Liver (tissue), 9 donors: ENCODE data around the gene GIPC2. TPM values are rescaled to one million over a fixed set of nuclear protein-coding genes. Genes with fewer than 3 reads are reported as not detected.

ENCODE experiments used
- DNase-seq: peaks from one replicate; pipeline ENCODE4 v3.0.0-alpha.2; 2017; ENCODE audit warnings: low spot score
- H3K27ac ChIP-seq, 2 donors: one replicate each; pipeline ENCODE4 v1.7.0; 2013; ENCODE audit warnings: inconsistent platforms in 2 of 2, low read length in 2 of 2, control low read depth in 1 of 2, low read depth in 1 of 2, mild to moderate bottlenecking in 1 of 2
- H3K27me3 ChIP-seq, 4 donors: one replicate each; pipeline versions ENCODE4 v1.6.1 to v1.7.0; 2013; ENCODE audit warnings: low read length in 3 of 4, inconsistent platforms in 1 of 4, mild to moderate bottlenecking in 1 of 4, moderate library complexity in 1 of 4; ENCODE audit not compliant: control insufficient read depth in 4 of 4, insufficient read depth in 4 of 4
- H3K36me3 ChIP-seq, 4 donors: one replicate each; pipeline versions ENCODE4 v1.6.1 to v1.7.0; 2013; ENCODE audit warnings: low read length in 3 of 4, mild to moderate bottlenecking in 3 of 4, low read depth in 1 of 4, moderate library complexity in 1 of 4; ENCODE audit not compliant: control insufficient read depth in 4 of 4, insufficient read depth in 3 of 4
- H3K4me1 ChIP-seq, 4 donors: one replicate each; pipeline versions ENCODE4 v1.6.1 to v1.7.0; 2013; ENCODE audit warnings: low read length in 3 of 4, mild to moderate bottlenecking in 3 of 4, moderate library complexity in 1 of 4; ENCODE audit not compliant: control insufficient read depth in 4 of 4, insufficient read depth in 4 of 4
- H3K4me3 ChIP-seq, 3 donors: one replicate each; pipeline versions ENCODE4 v1.6.1 to v1.7.0; 2013; ENCODE audit warnings: low read length in 3 of 3, control low read depth in 1 of 3, low read depth in 1 of 3, mild to moderate bottlenecking in 1 of 3
- H3K9ac ChIP-seq, 2 donors: one replicate each; pipeline ENCODE4 v1.7.0; 2013; ENCODE audit warnings: low read length in 2 of 2, mild to moderate bottlenecking in 2 of 2, moderate library complexity in 2 of 2, control low read depth in 1 of 2, low read depth in 1 of 2
- H3K9me3 ChIP-seq, 4 donors: one replicate each; pipeline versions ENCODE4 v1.6.1 to v1.7.0; 2013; ENCODE audit warnings: low read length in 3 of 4; ENCODE audit not compliant: control insufficient read depth in 4 of 4
- ATF3 ChIP-seq: IDR thresholded peaks from 2 replicates; pipeline ENCODE4 v1.6.1; 2016; ENCODE audit warnings: antibody characterized with exemption
- CTCF ChIP-seq: fragments of 150-350 bp; IDR thresholded peaks from 2 replicates; pipeline ENCODE4 v1.5.1; 2017; ENCODE audit warnings: improper control_type of control experiment, low read depth, low read length; ENCODE audit not compliant: missing input control
- EGR1 ChIP-seq, 2 donors: IDR thresholded peaks; 2 replicates each; pipeline ENCODE4 v1.6.1; 2016 to 2018; ENCODE audit warnings: antibody characterized with exemption in 2 of 2, low read depth in 2 of 2
- FOXA1 ChIP-seq: IDR thresholded peaks from 2 replicates; pipeline ENCODE4 v1.6.1; 2016; ENCODE audit warnings: antibody characterized with exemption
- FOXA2 ChIP-seq: IDR thresholded peaks from 2 replicates; pipeline ENCODE4 v1.6.1; 2016; ENCODE audit warnings: antibody characterized with exemption
- GABPA ChIP-seq, 2 donors: IDR thresholded peaks in 1 of 2; conservative IDR thresholded peaks in 1 of 2; 2 replicates each; pipeline ENCODE4 v1.6.1; 2016; ENCODE audit warnings: antibody characterized with exemption in 2 of 2, mild to moderate bottlenecking in 1 of 2, moderate library complexity in 1 of 2
- HNF4A ChIP-seq, 2 donors: conservative IDR thresholded peaks; 2 replicates each; pipeline ENCODE4 v1.6.1; 2016; ENCODE audit warnings: antibody characterized with exemption in 2 of 2, mild to moderate bottlenecking in 2 of 2
- HNF4G ChIP-seq: IDR thresholded peaks from 2 replicates; pipeline ENCODE4 v1.6.1; 2016; ENCODE audit warnings: antibody characterized with exemption
- JUND ChIP-seq, 2 donors: IDR thresholded peaks; 2 replicates each; pipeline ENCODE4 v1.6.1; 2016; ENCODE audit warnings: antibody characterized with exemption in 2 of 2
- NR2F2 ChIP-seq: IDR thresholded peaks from 2 replicates; pipeline ENCODE4 v1.6.1; 2016; ENCODE audit warnings: antibody characterized with exemption
- RAD21 ChIP-seq, 2 donors: IDR thresholded peaks; 2 replicates each; pipeline ENCODE4 v1.6.1; 2016; ENCODE audit warnings: antibody characterized with exemption in 2 of 2, mild to moderate bottlenecking in 2 of 2
- REST ChIP-seq: IDR thresholded peaks from 2 replicates; pipeline ENCODE4 v1.6.1; 2016; ENCODE audit warnings: antibody characterized with exemption, mild to moderate bottlenecking
- SP1 ChIP-seq: IDR thresholded peaks from 2 replicates; pipeline ENCODE4 v1.6.1; 2018; ENCODE audit warnings: antibody characterized with exemption, mild to moderate bottlenecking
- TAF1 ChIP-seq: conservative IDR thresholded peaks from 2 replicates; pipeline ENCODE4 v1.6.1; 2016; ENCODE audit warnings: antibody characterized with exemption, mild to moderate bottlenecking
- YY1 ChIP-seq: IDR thresholded peaks from 2 replicates; pipeline ENCODE4 v1.6.1; 2016; ENCODE audit warnings: antibody characterized with exemption, mild to moderate bottlenecking
- WGBS: extraction: QIAGEN DNeasy Blood & Tissue Kit; methylation state at CpG from one replicate; pipeline ENCODE4 v1.1.7; 2013; 5-methylcytosine and 5-hydroxymethylcytosine counted together
- polyA plus RNA-seq, 2 donors: library from polyadenylated mRNA; stranded (reverse) in 1 of 2; unstranded in 1 of 2; fragments of 200-250 nt in 1 of 2; fragments of >200 nt in 1 of 2; fragmentation: Nextera tagmentation in 1 of 2; extraction: Ambion mirVana in 1 of 2; gene quantifications; one replicate each; pipeline versions ENCODE4 v1.2.1 to v1.2.3, GENCODE V29; 2013 to 2015
- total RNA-seq, 2 donors: library from RNA; depleted of rRNA; stranded (reverse); fragments of >200 nt; gene quantifications; one replicate each; pipeline ENCODE4 v1.2.3, GENCODE V29; 2014
- donor health status: healthy.
- donor health status: healthy.
- donor health status: healthy.
- donor health status: healthy.
- donor health status: healthy.

GIPC2 gene
- total and polyA plus RNA-seq, 4 donors = 3.7 to 10.9 (median 6.4) TPM

GRCh38 chr1:78147031-78147430, 101.3 kb downstream of the GIPC2 start:
- no peak for DNase-seq
- Histone ChIP-seq H3K36me3 (no peaks in the 10 kb centered on the region), H3K27ac (no peak overlapping the region), H3K9ac (no peak overlapping the region), H3K27me3 (no peaks in the 10 kb centered on the region), H3K4me1 (peaks cover 0 to 23% (median 10%) of the 10 kb centered on the region in 4 donors), H3K4me3 (no peak overlapping the region), H3K9me3 (no peaks in the 10 kb centered on the region)
- WGBS = 89% methylated on average over 5 of the region's 5 CpGs
- TF ChIP-seq EGR1 (IDR thresholded peaks at IDR 0.05; ENCODE audit: low read depth in 2 of 2) = no peak
- no peak for TF ChIP-seq NR2F2
- TF ChIP-seq YY1 = no peak
- no peak for TF ChIP-seq GABPA (IDR thresholded peaks at IDR 0.05 in 1 of 2, conservative IDR thresholded peaks at IDR 0.05 in 1 of 2)
- TF ChIP-seq SP1 = no peak
- TF ChIP-seq FOXA2 = no peak
- TF ChIP-seq RAD21 (IDR thresholded peaks at IDR 0.05) = no peak
- no peak for TF ChIP-seq JUND (IDR thresholded peaks at IDR 0.05)
- TF ChIP-seq TAF1 = no peak
- no peak for TF ChIP-seq ATF3
- no peak for TF ChIP-seq FOXA1
- no peak for TF ChIP-seq CTCF
- no peak for TF ChIP-seq REST

DNA sequence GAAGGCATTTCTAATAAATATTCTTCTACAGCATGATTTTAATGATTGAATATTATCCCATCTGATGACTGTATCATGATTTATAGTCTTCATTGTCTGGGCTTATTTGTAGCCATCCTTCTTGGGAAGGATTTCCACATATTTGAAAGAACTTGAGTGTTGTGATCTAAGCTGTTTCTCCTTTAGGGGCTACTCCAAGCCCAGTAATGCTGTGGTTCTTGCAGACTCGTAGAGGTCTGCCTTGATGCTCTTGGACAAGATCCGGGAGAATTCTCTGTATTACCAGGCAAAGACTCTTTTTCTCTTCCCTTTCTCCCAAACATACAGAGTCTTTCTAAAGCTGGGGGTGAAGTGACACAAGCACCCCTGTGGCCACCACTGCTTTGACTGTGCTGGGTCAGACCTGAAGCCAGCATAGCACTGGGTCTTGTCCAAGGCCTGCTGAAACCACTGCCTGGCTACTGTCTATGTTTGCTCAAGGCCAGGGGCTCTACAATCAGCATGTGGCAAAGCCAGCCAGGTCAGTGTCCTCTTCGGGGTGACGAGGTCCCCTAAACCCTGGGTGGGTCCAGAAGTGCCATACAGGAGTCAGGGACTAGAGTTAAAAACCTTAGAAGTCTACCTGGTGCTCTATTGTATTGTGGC, 107.4 kb downstream of the GIPC2 start:
- no peaks in the 10 kb centered on the region for H3K9me3 ChIP-seq
- H3K27ac ChIP-seq = no peak overlapping the region
- H3K9ac ChIP-seq = no peak overlapping the region
- H3K4me3 ChIP-seq = no peak overlapping the region
- H3K36me3 ChIP-seq = no peaks in the 10 kb centered on the region
- 46% methylated on average over 4 of the region's 4 CpGs for WGBS
- DNase-seq = no peak
- H3K4me1 ChIP-seq = no peaks in the 10 kb centered on the region
- TF ChIP-seq FOXA2 (no peak), HNF4A (conservative IDR thresholded peaks at IDR 0.05) (no peak), CTCF (no peak), FOXA1 (no peak), NR2F2 (no peak), SP1 (no peak), HNF4G (no peak), TAF1 (no peak), GABPA (IDR thresholded peaks at IDR 0.05 in 1 of 2, conservative IDR thresholded peaks at IDR 0.05 in 1 of 2) (no peak)
- no peaks in the 10 kb centered on the region for H3K27me3 ChIP-seq
